SW 1271 (cell line): ENCODE data around the gene ABHD17A.

Source experiments
- DNase-seq, 2 experiments: peaks; one replicate each; lab custom pipeline; 2025; lab: John Stamatoyannopoulos, UW

Gene ABHD17A

GRCh38 chr19:1839658-1840540 lies 45.4 kb downstream of the ABHD17A start:
- no peak for DNase-seq

DNA sequence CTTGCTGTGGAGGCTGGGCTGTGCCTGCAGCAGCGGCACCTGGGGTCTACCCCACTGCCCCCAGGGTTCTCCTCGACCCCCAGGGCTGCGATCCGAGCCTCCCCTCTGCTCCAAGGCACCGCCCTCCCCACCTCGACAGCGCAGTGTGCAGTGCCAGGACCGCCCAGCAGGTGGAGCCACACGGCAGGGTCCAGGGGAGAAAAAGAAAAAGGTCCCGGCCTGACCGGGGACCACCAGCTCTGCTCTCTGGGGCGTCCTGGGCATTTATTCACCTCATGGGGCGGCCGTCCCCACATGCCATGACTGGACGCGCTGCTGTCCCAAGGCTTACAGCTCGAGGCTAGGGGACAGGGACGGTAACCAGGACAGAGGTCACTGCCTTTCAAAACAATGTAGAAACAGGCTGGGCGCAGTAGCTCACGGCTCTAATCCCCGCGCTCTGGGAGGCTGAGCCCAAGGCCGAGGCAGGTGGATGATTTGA lies 47.6 kb downstream of the ABHD17A start:
- no peak for DNase-seq

DNA sequence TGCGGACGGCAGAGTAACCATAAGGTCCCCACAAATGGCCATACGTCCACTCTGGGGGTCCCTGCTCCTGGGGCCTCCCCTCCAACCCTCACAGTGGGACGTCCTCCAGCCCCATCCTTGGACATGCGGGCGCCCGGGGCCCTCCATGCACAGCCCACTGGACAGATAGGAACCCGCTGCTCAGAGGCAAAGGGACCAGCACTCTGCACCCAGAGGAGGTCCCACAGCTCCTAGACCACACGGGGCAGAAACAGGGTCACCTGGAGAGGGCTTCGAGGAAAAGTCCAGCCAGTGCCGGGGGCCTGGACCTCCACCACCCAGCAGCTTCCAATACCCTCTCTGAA lies 48.1 kb downstream of the ABHD17A start:
- no peak for DNase-seq

GRCh38 chr19:1836458-1837221 lies 48.7 kb downstream of the ABHD17A start:
- no peak for DNase-seq

DNA sequence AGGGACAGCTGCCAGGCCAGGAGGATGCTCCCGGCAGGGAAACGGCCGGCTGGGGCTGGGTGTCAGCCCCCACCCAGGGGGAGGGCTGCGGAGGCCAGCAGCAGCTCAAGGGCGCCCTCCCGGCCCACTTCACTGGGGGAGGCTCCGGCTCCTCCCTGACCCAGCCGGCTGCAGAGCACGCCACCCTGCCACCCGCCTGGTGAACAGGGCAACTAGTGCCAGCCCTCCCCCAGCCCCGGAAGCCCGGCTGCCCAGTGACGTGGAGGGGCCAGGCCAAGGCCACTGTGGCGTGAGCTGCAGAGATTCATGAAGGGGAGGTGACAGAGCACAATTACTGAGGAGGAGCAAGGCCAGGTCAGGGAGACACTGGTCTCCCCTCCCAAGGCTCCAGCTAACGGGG lies 51.8 kb downstream of the ABHD17A start:
- no peak for DNase-seq

- DNase-seq, result no peak
These were observed 53.1 kb downstream of the ABHD17A start for GRCh38 chr19:1832046-1832663.

GRCh38 chr19:1830978-1831377 lies 54.3 kb downstream of the ABHD17A start:
- DNase-seq, result no peak

DNA sequence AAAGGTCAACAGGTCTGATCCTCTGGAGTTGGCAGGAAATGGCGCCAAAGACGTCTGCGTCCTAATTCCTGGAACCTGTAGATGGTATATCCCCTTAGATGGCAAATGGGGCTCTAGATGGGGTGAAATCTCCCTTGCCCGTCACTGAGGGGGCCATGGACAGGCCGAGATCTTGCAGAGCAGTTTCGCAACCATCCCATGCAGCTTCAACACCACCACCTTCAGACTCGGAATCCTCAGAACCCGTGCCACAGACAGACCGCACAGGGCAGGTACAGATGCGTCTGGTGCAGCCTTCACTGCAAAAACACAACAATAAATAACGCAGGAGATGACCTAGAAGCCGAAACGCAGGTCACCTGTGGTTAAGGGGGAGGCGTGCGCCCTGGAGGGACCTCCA lies 54.7 kb downstream of the ABHD17A start:
- DNase-seq, result no peak

GRCh38 chr19:1829958-1830357 lies 55.3 kb downstream of the ABHD17A start:
- DNase-seq, result no peak

DNA sequence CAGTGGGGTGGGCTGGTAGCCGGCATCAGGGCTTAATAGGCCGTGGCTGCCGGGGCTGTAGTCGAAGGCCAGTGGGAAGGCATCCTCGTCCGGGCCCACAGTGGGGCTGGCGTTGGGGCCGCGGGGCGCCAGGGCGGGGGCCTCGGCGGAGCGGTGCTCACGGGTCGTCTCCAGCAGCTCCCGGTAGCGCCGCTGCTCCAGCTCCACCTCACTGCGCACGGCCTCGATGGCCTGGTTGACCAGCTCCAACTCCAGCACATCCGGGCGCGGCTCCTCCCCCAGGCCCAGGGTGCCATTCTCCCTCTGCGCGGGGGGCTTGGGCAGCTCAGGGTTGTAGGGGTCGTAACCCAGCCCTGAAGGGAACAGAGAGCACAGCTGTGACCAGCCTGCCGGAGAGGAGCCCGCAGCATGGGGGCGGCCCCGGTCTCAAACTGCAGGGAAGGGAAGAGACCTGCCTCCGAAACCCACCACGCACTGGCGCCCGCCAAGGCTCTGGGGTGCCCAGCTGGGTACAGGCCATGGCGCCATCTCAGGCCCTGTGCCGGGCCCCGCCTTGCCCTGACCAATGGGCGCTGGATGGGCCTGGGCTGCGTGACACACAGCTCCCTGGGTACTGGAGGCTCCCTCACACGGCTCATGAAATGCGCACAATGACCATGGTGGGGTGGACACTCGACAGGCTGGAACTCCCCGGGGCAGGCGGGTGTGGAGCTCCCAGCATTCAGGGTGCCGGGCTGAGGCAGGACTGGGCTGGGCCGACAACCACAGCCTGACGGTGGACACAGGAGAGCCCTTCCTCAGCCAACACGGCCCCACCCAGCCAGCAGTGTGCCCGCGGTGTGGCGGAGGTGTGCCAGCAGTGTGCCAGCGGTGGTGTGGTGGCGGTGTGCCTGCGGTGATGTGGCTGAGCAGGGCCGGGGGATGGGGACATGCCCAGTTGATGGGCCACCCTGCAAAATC lies 56.7 kb downstream of the ABHD17A start:
- DNase-seq, result no peak

GRCh38 chr19:1827566-1828278 lies 57.6 kb downstream of the ABHD17A start:
- no peak for DNase-seq
